ENCODE data around the gene VWA2.

DNA sequence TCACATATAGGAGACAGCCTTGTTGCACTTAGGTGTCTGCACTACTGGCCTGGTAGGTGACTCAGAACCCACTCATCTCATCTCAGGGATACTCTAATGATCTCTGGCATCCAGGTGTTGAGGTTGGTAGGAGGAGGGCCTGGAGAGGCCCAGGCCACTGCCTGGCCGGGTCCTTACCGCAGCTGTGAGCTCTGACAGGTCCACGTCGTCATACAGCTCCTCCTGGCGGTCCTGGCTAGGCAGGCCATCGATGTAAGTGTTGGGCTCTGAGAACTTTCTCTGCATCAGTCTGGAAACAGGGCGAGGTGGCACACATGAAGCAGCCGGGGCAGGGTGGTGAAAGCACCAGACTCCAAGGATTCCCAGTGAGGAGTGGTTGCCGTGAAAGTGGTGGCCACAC, 62.1 kb downstream of the VWA2 start:
- no peak for TF ChIP-seq CTCF (IDR thresholded peaks at IDR 0.05)
- no peak for TF ChIP-seq POLR2A (IDR thresholded peaks at IDR 0.05)

All from Peyer's patch (tissue), 4 donors.